ENCODE measurements around the gene ZNF93.

GRCh38 chr19:19944583-19944880 lies 43.8 kb downstream of the ZNF93 start:
- TF ChIP-seq CTCF (IDR thresholded peaks at IDR 0.05) (no peak), POLR2A (IDR thresholded peaks at IDR 0.05) (no peak)

Measured in lower leg skin (tissue), 3 donors.